Gastroesophageal sphincter (tissue), 4 donors: ENCODE measurements around the gene TMPRSS4. TPM values are rescaled to one million over a fixed set of nuclear protein-coding genes. Genes with fewer than 3 reads are reported as not detected.

Experiments used
- ATAC-seq: fragments of 150-250 bp; one replicate; pipeline ENCODE4 v1.9.1; 2016; ENCODE audit warnings: mild to moderate bottlenecking, moderate library complexity
- H3K27ac ChIP-seq, 4 donors: fragments of 200-600 bp; sonication (generic) in 3 of 4; 1 replicate in 3 of 4; 2 replicates in 1 of 4; pipeline ENCODE4 v1.5.1; 2016 to 2019
- H3K27me3 ChIP-seq: fragments of 200-600 bp; sonication (generic); one replicate; pipeline ENCODE4 v1.5.1; 2019
- H3K36me3 ChIP-seq, 2 donors: fragments of 200-600 bp; sonication (generic); one replicate each; pipeline ENCODE4 v1.5.1; 2019; ENCODE audit warnings: control low read depth in 1 of 2
- H3K4me1 ChIP-seq, 3 donors: fragments of 200-600 bp; sonication (generic); 1 replicate in 2 of 3; 2 replicates in 1 of 3; pipeline ENCODE4 v1.5.1; 2016 to 2019; ENCODE audit warnings: control low read depth in 2 of 3
- H3K4me3 ChIP-seq, 2 donors: fragments of 200-600 bp; sonication (generic); one replicate each; pipeline ENCODE4 v1.5.1; 2019; ENCODE audit warnings: mild to moderate bottlenecking in 1 of 2, moderate library complexity in 1 of 2
- H3K9me3 ChIP-seq, 3 donors: fragments of 200-600 bp; sonication (generic); one replicate each; pipeline ENCODE4 v1.5.1; 2017 to 2019; ENCODE audit warnings: control low read depth in 2 of 3
- EP300 ChIP-seq: sonication (generic); formaldehyde crosslinking; IDR thresholded peaks from one replicate; pipeline ENCODE4 v1.6.1; 2017; ENCODE audit warnings: antibody characterized with exemption, mild to moderate bottlenecking
- POLR2A ChIP-seq, 2 donors: fragments of 450-650 bp; IDR thresholded peaks; one replicate each; pipeline ENCODE4 v1.6.1; 2017; ENCODE audit warnings: antibody characterized with exemption in 2 of 2, mild to moderate bottlenecking in 2 of 2, moderate library complexity in 1 of 2
- POLR2AphosphoS5 ChIP-seq: sonication (generic); formaldehyde crosslinking; IDR thresholded peaks from one replicate; pipeline ENCODE4 v1.6.1; 2017; ENCODE audit warnings: antibody characterized with exemption
- WGBS, 2 donors: methylation state at CpG; one replicate each; pipeline ENCODE4 v1.1.5; 2018; ENCODE audit warnings: low coverage in 1 of 2; 5-methylcytosine and 5-hydroxymethylcytosine counted together
- total RNA-seq, 4 donors: library from RNA; depleted of rRNA; stranded (reverse); fragments of >200 nt; gene quantifications; one replicate each; pipeline ENCODE4 v1.1.0, GENCODE V29; 2016
- TF ChIP-seq, protein P1 (sequence below), 4 experiments: fragments of 200-600 bp in 2 of 4; fragments of 450-650 bp in 2 of 4; sonication (generic) in 1 of 4; IDR thresholded peaks; one replicate each; pipeline ENCODE4 v1.5.1; 2017 to 2019; ENCODE audit warnings: antibody characterized with exemption in 4 of 4, mild to moderate bottlenecking in 2 of 4, moderate library complexity in 2 of 4

The TMPRSS4 gene
- total RNA-seq, 4 donors from 2014 or later = 0.23 to 11.1 (median 0.78) TPM; not detected in 1

DNA sequence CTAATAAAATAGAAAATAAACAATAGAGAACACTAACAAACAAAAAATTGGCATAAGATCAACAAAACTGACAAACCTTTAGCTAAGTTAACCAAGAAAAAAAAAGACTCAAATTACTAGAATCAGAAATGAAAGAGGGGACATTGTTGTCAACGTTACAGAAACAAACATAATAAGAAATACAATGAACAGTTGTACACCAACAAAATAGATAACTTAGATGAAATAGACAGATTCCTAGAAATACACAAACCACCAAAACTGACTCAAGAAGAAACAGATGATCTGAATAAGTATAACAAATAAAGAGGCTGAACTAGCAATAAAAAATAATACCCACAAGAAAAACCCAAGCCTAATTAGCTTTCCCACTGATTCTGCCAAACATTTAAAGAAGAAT, 34.7 kb upstream of the TMPRSS4 start:
- no peaks in the 10 kb centered on the region for H3K4me1 ChIP-seq
- H3K27me3 ChIP-seq = peaks cover 29% of the 10 kb centered on the region
- ATAC-seq = no peak
- H3K36me3 ChIP-seq = no peaks in the 10 kb centered on the region
- H3K4me3 ChIP-seq = no peak overlapping the region
- 63 to 77% methylated on average over 1 of the region's 1 CpG for WGBS, 2 donors
- H3K27ac ChIP-seq = no peak overlapping the region
- TF ChIP-seq POLR2A (IDR thresholded peaks at IDR 0.05) (no peak), EP300 (no peak), POLR2AphosphoS5 (no peak)
- TF ChIP-seq, protein P1, sequence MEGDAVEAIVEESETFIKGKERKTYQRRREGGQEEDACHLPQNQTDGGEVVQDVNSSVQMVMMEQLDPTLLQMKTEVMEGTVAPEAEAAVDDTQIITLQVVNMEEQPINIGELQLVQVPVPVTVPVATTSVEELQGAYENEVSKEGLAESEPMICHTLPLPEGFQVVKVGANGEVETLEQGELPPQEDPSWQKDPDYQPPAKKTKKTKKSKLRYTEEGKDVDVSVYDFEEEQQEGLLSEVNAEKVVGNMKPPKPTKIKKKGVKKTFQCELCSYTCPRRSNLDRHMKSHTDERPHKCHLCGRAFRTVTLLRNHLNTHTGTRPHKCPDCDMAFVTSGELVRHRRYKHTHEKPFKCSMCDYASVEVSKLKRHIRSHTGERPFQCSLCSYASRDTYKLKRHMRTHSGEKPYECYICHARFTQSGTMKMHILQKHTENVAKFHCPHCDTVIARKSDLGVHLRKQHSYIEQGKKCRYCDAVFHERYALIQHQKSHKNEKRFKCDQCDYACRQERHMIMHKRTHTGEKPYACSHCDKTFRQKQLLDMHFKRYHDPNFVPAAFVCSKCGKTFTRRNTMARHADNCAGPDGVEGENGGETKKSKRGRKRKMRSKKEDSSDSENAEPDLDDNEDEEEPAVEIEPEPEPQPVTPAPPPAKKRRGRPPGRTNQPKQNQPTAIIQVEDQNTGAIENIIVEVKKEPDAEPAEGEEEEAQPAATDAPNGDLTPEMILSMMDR (IDR thresholded peaks at IDR 0.05) = no peak
- H3K9me3 ChIP-seq = no peaks in the 10 kb centered on the region

DNA sequence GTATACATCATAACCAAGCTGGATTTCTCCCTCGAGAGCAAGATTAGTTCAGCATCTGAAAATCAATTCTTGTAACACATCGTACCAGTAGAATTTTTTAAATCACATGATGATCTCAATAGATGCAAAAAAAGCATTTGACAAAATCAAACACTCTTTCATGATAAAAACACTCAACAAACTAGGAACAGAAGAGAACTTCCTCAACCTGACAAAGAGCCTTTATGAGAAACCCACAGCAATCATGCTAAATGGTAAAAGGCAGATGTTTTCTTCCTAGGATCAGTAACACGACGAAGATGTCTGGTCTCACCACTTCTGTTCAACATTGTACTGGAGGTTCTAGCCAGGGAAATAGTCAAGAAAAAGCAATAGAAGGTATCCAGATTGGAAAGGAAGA, 34.1 kb upstream of the TMPRSS4 start:
- Histone ChIP-seq H3K27ac (no peak overlapping the region), H3K9me3 (no peaks in the 10 kb centered on the region), H3K36me3 (no peaks in the 10 kb centered on the region), H3K4me1 (no peaks in the 10 kb centered on the region), H3K4me3 (no peak overlapping the region), H3K27me3 (peaks cover 32% of the 10 kb centered on the region)
- ATAC-seq = no peak
- 67 to 70% methylated on average over 4 of the region's 4 CpGs for WGBS, 2 donors
- TF ChIP-seq POLR2A (IDR thresholded peaks at IDR 0.05) (no peak), POLR2AphosphoS5 (no peak)

DNA sequence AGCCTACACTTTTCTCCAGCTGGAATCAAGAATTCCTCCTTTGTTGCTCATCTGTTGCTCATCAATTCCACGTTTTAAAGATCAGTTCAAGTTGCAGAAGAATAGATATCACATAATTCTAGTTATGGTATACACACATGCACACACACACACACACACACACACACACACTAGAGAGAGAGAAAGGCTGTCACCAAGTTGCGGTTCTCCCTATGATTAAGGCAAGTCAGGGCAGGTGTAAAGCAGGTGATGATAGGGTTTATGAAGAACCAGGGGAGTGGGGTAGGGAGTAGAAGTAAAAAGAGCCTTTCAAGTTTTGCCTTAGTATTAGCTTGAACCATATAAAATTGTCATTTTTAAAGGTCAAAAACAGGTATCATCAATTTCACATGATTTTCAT, 31.7 kb upstream of the TMPRSS4 start:
- Histone ChIP-seq H3K4me3 (no peak overlapping the region), H3K9me3 (no peaks in the 10 kb centered on the region), H3K4me1 (no peaks in the 10 kb centered on the region), H3K27me3 (peaks cover 15% of the 10 kb centered on the region), H3K36me3 (no peaks in the 10 kb centered on the region), H3K27ac (no peak overlapping the region)
- no peak for ATAC-seq
- 43 to 44% methylated on average over 1 to 2 of the region's 2 CpGs for WGBS, 2 donors
- TF ChIP-seq POLR2A (IDR thresholded peaks at IDR 0.05) = no peak
- TF ChIP-seq EP300 = no peak
- TF ChIP-seq, protein P1 (IDR thresholded peaks at IDR 0.05) = no peak
- no peak for TF ChIP-seq POLR2AphosphoS5

DNA sequence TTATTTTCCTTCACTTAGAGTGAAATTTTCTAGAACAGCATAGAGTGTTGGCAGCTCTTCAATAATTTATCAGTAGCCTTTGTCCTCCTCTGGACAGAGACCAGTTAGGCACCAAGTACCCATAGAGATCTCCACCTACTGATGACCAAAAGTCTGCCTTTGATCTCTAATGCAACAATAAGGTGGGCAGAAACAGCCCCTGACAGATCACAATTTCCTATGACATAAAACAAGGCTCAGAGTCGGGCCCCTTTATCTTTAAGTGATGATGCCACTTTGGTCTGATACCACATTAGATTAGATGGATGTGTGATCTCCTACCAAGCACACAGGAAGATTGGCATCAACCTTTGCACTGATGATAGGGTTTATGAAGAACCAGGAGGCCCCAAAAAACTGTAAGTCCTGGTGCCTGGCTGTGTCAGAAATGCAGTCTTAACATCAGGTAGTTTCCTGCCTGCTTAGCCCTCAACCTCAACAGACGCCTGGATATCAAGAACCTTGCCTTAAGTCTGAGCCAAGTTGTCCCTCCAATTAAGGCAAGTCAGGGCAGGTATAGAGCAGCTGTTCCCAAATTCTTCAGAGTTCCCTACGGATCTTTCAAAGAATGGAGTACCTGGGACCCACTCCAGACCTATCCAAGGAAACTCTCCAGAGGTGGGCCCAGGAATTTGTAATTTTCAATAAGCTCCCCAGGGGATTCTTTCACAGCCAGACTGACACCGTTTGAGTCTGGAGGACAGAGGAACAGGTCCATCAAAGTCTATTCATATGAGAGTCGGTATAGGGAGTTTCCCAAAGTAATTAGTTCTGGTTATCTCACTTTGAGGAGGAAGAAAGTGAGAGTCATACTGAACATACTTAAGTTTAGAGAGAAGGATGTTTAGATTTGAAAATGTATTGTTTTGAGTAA, 30.6 kb upstream of the TMPRSS4 start:
- TF ChIP-seq POLR2AphosphoS5 (no peak), EP300 (no peak), POLR2A (IDR thresholded peaks at IDR 0.05) (no peak)
- TF ChIP-seq, protein P1 (IDR thresholded peaks at IDR 0.05) = no peak
- WGBS, 2 donors = 22 to 68% methylated on average over 2 to 3 of the region's 5 CpGs
- no peak overlapping the region for H3K4me3 ChIP-seq
- no peaks in the 10 kb centered on the region for H3K4me1 ChIP-seq
- H3K27me3 ChIP-seq = peaks cover 11% of the 10 kb centered on the region
- no peak overlapping the region for H3K27ac ChIP-seq
- no peaks in the 10 kb centered on the region for H3K36me3 ChIP-seq
- ATAC-seq = no peak
- H3K9me3 ChIP-seq = no peaks in the 10 kb centered on the region

DNA sequence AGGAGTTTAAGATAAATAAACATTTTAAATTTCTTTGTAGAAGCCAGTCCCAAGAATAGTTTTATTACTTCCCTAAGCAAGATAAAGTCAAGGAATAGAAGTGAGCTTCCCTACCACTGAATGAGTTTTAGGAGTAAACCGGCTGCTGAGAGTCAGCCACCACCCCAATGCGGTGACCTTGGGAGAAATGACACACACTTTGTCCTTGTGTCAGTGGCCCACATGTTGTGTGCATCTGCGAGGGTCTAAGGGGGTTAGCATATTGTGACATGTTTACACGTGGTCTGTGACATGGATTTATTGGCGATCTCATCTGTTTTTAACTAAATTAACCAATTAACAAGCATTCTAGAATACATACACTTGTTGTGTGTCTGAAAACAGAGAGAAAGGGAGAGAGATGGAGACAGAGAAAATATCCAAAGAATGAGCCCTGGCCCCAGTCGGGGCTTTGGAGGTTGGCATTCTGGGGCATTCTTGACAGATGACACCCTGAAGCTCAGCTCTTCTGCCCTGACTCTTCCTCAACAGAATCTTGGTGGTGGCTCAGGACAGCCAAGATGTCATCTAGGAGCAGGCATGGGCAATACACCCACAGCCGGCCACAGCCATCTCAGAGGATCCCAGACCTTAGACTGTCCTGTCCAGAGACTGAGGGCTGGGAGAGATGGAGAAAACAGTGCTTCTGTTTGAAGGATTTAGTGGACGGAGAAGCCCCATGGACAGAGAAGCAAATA, 29.7 kb upstream of the TMPRSS4 start:
- WGBS, 2 donors = 77 to 79% methylated on average over 7 of the region's 8 CpGs
- no peaks in the 10 kb centered on the region for H3K9me3 ChIP-seq
- no peak overlapping the region for H3K4me3 ChIP-seq
- ATAC-seq = no peak
- no peaks in the 10 kb centered on the region for H3K36me3 ChIP-seq
- H3K27ac ChIP-seq = no peak overlapping the region
- H3K27me3 ChIP-seq = peaks cover 7% of the 10 kb centered on the region
- TF ChIP-seq, protein P1 (IDR thresholded peaks at IDR 0.05) = no peak
- H3K4me1 ChIP-seq = no peaks in the 10 kb centered on the region
